ENCODE measurements around the gene RPF1. TPM values are rescaled to one million over a fixed set of nuclear protein-coding genes. Genes with fewer than 3 reads are reported as not detected.

Gene RPF1
- polyA plus RNA-seq, 2 of the 4 experiments (the other 2 are of a cell fraction): 28.2 to 49.8 TPM

DNA sequence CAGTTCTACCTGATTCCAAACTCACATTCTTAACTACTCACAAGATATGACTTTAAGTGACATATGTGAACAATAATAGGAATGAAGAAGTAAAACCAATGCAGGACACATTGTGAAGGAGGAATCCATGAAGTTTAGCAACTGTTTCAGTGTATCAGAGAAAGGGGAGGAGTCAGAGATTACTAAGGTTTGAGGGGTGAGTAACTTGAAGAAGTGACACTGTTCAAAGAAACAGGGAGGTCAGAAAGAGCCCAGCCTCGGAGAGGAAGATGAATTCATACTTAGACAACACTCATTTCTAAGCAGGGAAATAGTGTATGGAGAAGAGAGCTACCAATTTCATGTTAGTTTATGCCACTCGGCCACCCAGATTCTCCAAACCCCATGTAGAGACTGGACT lies 28.2 kb upstream of the RPF1 start:
- ChIA-PET CTCF (no interaction called here), POLR2A (no interaction called here)
- 43% methylated on average over 2 of the region's 2 CpGs for WGBS (ENCODE audit: missing lambda C conversion rate)

DNA sequence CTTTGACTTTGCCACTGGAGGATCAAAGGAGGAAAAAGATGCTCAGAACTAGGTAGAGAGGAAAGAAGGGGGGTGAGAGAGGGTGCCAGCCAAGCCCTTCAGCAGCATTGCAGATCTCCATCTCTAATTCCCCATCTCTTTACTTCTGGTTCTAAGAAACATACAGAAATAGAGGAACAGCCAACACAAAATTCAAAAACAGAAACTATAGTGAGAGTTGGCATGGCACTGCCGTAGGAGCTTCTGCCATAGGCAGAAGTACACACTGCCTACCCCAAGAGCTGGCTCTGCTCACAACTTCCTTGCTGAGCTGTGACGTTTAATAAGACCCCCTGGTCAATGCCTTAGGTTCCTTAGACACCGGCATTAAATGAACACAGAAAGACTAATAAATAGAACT lies 26.6 kb upstream of the RPF1 start:
- no peak overlapping the region for H3K4me3 ChIP-seq
- no peak for ATAC-seq
- H3K9me3 ChIP-seq: no peaks in the 10 kb centered on the region
- no peak for TF ChIP-seq CHD4 (IDR thresholded peaks at IDR 0.05; ENCODE audit: borderline replicate concordance)
- TF ChIP-seq RAD21 (conservative IDR thresholded peaks at IDR 0.05 in 1 of 2, IDR thresholded peaks at IDR 0.05 in 1 of 2): no peak
- TF ChIP-seq JUNB (IDR thresholded peaks at IDR 0.05): no peak
- no peak for TF ChIP-seq MAZ (IDR thresholded peaks at IDR 0.05; ENCODE audit: borderline replicate concordance, low read depth, low read length)
- no peak for TF ChIP-seq JUN (IDR thresholded peaks at IDR 0.05)
- TF ChIP-seq, protein P1, sequence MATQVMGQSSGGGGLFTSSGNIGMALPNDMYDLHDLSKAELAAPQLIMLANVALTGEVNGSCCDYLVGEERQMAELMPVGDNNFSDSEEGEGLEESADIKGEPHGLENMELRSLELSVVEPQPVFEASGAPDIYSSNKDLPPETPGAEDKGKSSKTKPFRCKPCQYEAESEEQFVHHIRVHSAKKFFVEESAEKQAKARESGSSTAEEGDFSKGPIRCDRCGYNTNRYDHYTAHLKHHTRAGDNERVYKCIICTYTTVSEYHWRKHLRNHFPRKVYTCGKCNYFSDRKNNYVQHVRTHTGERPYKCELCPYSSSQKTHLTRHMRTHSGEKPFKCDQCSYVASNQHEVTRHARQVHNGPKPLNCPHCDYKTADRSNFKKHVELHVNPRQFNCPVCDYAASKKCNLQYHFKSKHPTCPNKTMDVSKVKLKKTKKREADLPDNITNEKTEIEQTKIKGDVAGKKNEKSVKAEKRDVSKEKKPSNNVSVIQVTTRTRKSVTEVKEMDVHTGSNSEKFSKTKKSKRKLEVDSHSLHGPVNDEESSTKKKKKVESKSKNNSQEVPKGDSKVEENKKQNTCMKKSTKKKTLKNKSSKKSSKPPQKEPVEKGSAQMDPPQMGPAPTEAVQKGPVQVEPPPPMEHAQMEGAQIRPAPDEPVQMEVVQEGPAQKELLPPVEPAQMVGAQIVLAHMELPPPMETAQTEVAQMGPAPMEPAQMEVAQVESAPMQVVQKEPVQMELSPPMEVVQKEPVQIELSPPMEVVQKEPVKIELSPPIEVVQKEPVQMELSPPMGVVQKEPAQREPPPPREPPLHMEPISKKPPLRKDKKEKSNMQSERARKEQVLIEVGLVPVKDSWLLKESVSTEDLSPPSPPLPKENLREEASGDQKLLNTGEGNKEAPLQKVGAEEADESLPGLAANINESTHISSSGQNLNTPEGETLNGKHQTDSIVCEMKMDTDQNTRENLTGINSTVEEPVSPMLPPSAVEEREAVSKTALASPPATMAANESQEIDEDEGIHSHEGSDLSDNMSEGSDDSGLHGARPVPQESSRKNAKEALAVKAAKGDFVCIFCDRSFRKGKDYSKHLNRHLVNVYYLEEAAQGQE (IDR thresholded peaks at IDR 0.05): no peak
- TF ChIP-seq NR3C1 (IDR thresholded peaks at IDR 0.05): no peak
- TF ChIP-seq TFCP2L1 (CRISPR knock-in tag; IDR thresholded peaks at IDR 0.05): no peak
- no peak for TF ChIP-seq ZSCAN20 (CRISPR knock-in tag; IDR thresholded peaks at IDR 0.05)
- TF ChIP-seq BHLHE40 (IDR thresholded peaks at IDR 0.05; ENCODE audit: low read depth, low read length): no peak
- no peak for TF ChIP-seq ZNF302 (CRISPR knock-in tag; IDR thresholded peaks at IDR 0.05)
- TF ChIP-seq EP300 (IDR thresholded peaks at IDR 0.05): no peak
- TF ChIP-seq FOSB (CRISPR knock-in tag; IDR thresholded peaks at IDR 0.05): no peak
- no peak for TF ChIP-seq GATA3 (IDR thresholded peaks at IDR 0.05; ENCODE audit: borderline replicate concordance)
- no peak overlapping the region for H3K4me2 ChIP-seq
- POLR2A ChIA-PET: no interaction called here
- no peak for FAIRE-seq
- H3K27ac ChIP-seq: no peak overlapping the region
- CTCF ChIA-PET: interaction anchor here (0.9 to 1.1 kb wide), 3 partner anchors 9 to 321 kb away, joined by 3 to 4 read pairs (median 3); no protein-coding TSS in a partner anchor
- H3K4me1 ChIP-seq: no peaks in the 10 kb centered on the region
- DNase-seq (ENCODE audit: low read depth in 1 of 2, low spot score in 1 of 2): no peak
- WGBS (ENCODE audit: missing lambda C conversion rate): 51% methylated on average over 3 of the region's 3 CpGs

More for the DNA sequence above, 28.2 kb upstream of the RPF1 start:
- no peak for TF ChIP-seq TP53 (CRISPR knock-in tag; IDR thresholded peaks at IDR 0.05)
- TF ChIP-seq, protein P2, sequence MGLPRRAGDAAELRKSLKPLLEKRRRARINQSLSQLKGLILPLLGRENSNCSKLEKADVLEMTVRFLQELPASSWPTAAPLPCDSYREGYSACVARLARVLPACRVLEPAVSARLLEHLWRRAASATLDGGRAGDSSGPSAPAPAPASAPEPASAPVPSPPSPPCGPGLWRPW (IDR thresholded peaks at IDR 0.05): no peak
- no peak for TF ChIP-seq PHF8 (IDR thresholded peaks at IDR 0.05; ENCODE audit: borderline replicate concordance, low read depth)
- no peak for TF ChIP-seq ESRRA (IDR thresholded peaks at IDR 0.05; ENCODE audit: borderline replicate concordance, low read length)
- no peak for TF ChIP-seq MAZ (IDR thresholded peaks at IDR 0.05; ENCODE audit: borderline replicate concordance, low read depth, low read length)
- TF ChIP-seq BHLHE40 (IDR thresholded peaks at IDR 0.05; ENCODE audit: low read depth, low read length): no peak
- TF ChIP-seq, protein P3, sequence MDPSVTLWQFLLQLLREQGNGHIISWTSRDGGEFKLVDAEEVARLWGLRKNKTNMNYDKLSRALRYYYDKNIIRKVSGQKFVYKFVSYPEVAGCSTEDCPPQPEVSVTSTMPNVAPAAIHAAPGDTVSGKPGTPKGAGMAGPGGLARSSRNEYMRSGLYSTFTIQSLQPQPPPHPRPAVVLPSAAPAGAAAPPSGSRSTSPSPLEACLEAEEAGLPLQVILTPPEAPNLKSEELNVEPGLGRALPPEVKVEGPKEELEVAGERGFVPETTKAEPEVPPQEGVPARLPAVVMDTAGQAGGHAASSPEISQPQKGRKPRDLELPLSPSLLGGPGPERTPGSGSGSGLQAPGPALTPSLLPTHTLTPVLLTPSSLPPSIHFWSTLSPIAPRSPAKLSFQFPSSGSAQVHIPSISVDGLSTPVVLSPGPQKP (IDR thresholded peaks at IDR 0.05; ENCODE audit: low read depth, low read length): no peak
- no peak for TF ChIP-seq EHMT2 (IDR thresholded peaks at IDR 0.05; ENCODE audit: low read depth)
- no peak for TF ChIP-seq HOXA7 (CRISPR knock-in tag; IDR thresholded peaks at IDR 0.05)
- no peak for TF ChIP-seq NPAS2 (CRISPR knock-in tag; IDR thresholded peaks at IDR 0.05; ENCODE audit: borderline replicate concordance)
- no peak for TF ChIP-seq RFX5 (IDR thresholded peaks at IDR 0.05)
- TF ChIP-seq CHD4 (IDR thresholded peaks at IDR 0.05; ENCODE audit: borderline replicate concordance): no peak
- no peak for TF ChIP-seq CHD2 (IDR thresholded peaks at IDR 0.05; ENCODE audit: low read length, partially characterized antibody)
- Histone ChIP-seq H3K9me3 (no peaks in the 10 kb centered on the region), H3K4me3 (no peak overlapping the region), H3K4me1 (no peaks in the 10 kb centered on the region), H3K27ac (no peak overlapping the region), H3K4me2 (no peak overlapping the region)
- DNase-seq (ENCODE audit: low read depth in 1 of 2, low spot score in 1 of 2) (no peak), ATAC-seq (no peak), FAIRE-seq (no peak)
